Tongue (tissue), 2 donors: ENCODE results near the gene RASA2. TPM values are rescaled to one million over a fixed set of nuclear protein-coding genes. Genes with fewer than 3 reads are reported as not detected.
"Not testable (repeated sequence)": the region's sequence is repeated elsewhere in the genome, so short reads cannot be mapped to it uniquely, and the experiment has no call there.

Experiments used
- DNase-seq: peaks from one replicate; pipeline ENCODE4 v3.0.0-alpha.2; 2015
- total RNA-seq: library from RNA; depleted of rRNA; stranded (reverse); fragments of >200 nt; gene quantifications from one replicate; pipeline ENCODE4 v1.2.3, GENCODE V29; 2014

RASA2 gene
- total RNA-seq, 1 donor from 2014 or later, result 15.5 TPM

DNA sequence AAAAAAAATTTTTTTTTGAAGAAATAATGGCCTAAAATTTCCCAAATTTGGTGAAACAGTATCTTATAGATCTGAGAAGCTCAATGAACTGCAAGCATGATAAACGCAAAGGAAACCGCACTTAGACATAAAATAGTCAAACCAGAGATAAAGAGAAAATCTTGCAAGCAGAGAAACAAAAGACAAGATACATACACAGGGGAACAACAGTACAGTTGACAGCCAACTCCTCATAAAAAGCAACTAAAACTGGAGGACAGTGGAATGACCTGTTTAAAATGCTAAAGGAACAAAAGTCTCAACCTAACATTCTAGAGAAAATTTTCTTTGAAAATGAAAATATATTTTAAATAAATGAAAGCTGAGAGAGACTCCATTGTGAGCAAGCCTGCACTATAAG is 107.5 kb downstream of the RASA2 start:
- DNase-seq, result no peak

DNA sequence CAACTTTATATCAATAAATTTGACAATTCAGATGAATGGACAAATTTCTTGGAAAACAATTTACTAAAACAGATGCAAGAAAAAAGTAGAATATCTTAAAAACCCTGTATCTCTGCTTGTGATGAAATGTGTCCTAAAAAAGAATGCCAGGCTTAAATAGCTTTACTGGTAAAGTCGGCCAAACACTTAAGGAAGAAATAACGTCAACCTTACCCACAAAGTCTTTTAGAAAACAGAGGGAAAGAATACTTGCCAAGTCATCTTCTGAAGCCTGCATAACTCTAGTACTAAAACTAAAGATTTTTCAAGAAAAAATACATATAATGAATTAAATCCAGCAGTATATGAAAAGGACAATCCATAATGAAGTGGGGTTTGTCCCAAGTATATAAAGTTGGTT is 111.1 kb downstream of the RASA2 start:
- DNase-seq, result no peak

DNA sequence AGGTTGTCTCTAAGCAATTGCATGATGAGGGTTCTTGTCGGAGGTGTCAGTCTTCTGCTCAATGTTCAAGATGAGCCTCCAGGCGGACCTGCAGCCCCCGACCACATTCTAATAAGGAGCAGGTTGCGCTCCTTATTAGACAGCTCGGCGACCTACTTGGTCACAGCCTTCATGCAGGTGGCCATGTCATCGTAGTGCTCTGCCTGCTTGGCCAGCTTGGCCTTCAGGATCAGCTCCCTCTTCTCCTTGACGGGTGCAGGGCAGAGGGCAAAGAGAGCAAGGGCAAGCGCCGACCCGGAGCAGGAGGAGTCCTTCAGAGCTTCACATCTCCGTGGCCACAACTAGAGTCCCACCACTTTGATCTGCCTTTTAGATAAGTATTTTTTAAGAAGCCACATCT is 113.5 kb downstream of the RASA2 start:
- no peak for DNase-seq

DNA sequence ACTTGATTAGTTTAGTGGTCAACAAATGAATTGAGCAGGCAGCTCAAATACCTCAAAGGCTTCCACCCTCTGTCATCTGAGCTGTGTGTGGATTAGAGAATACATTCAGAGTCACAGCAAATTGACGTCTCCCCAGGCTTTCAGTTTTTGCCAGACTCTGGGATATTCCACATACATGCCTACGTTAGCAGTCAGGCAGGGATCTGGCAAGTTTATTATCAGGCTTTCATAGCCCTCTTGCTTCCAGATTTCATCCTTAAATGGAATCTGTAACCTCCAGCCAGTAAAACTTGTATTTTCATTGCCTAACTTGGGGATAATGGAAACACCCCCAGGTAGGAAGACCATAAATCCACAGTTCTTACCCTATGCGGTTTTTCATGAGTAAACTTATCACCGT is 115.9 kb downstream of the RASA2 start:
- no peak for DNase-seq

DNA sequence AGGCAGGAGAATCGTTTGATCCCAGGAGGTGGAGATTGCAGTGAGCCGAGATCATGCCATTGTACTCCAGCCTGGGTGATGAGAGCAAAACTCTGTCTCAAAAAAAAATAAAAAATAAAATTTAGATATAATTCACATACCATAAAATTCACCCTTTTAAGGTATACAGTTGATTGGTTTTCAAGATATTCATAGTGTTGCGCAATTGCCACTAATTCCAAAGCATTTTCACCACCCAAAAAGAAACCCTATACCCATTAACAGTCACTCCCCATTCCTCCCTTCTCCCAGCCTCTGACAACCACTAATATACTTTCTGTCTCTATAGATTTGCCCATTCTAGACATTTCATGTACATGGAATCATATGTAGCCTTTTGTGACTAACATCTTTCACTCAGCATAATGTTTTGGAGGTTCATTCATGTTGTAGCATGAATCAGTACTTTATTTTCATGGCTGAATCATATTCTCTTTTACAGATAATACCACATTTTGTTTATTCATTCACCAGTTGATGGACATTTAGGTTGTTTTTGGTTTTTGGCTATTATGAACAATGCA is 116.7 kb downstream of the RASA2 start:
- no peak for DNase-seq

DNA sequence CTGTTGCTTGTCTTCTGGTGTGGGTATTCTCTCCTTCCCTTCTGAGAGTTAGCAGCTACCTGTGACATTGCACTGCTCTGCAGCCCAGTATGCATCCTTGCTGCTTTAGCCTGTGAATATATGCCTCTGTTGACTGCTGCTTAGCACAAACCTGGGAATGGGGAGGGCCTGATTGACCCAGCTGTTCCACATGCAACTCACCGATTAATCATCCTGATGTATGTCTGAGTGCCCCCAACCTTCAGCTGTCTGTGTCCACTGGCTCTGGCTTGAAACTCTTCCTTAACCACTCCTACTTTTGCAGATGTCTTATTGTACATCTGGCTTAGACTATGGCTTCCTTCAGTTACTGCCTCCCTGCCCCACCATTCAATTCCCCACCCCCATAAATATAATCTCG is 119.1 kb downstream of the RASA2 start:
- DNase-seq, result no peak

DNA sequence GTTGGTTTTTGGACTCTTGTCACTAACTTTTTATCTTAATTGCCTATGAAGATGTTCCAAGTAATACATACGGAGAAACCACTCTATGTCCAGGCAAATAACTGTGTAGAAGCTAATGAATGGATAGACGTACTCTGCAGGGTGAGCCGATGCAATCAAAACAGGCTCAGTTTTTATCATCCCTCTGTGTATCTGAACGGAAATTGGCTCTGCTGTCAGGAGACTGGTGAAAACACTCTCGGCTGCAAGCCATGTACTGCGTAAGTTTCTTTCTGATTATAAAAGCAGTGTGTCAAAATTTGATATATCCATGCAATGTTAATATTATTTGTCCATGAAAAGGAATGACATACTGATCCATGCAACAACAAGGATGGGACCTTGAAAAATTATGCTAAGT is 121.6 kb downstream of the RASA2 start:
- DNase-seq, result no peak

DNA sequence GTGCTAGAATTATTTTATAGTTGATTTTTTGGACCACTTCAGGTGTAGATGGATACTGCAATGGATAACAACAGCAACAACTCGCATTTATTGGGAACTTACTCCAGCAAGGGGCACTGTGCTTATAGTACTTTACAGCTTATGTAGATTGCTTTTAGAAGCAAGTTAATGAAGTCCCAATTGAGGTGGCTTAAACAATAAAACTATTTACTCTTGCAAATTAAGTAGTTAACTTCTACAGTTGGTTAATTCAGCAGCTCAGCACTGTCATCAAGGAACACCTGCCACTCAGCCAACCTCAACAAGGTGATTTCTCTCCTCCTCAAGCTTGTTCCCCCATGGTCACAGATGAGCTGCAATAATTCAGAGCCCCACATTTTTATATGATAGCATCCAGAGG is 124.1 kb downstream of the RASA2 start:
- no peak for DNase-seq

DNA sequence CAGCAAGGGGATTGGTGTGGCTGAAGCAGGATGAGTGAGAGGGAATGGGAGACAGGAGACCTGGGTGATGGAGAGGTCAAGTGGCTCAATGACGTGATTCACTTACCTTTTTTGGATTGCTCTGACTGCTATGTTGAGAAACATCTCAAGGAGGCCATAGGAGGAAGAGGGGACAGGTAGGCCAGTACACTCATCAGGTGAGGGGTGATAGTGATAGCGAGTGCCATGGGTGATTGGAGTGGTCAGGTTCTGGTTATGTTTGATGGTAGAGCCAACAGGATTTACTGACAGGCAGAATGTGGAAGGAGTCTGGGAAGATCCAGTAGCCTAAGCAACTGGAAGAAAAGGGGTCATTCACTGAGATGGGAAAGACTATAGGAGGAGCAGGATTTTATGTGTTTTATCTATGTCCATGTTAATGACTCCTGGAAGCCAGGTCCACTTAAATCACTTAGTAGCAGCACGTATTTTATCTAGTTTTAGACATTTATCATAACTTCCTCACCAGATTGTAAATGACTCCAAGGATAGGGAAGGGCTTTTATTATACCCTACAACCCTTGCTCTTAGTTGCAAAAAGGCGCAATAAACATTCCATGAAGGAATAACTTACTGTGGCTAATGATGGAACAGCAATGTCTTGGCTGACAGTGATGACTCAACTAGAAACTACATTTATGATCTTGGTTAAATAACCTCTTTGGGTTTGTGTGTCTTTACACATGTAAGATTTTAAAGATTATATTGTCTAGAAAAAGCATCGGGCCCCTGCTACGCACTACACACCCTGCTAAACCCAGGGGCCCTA is 131.5 kb downstream of the RASA2 start:
- no peak for DNase-seq

DNA sequence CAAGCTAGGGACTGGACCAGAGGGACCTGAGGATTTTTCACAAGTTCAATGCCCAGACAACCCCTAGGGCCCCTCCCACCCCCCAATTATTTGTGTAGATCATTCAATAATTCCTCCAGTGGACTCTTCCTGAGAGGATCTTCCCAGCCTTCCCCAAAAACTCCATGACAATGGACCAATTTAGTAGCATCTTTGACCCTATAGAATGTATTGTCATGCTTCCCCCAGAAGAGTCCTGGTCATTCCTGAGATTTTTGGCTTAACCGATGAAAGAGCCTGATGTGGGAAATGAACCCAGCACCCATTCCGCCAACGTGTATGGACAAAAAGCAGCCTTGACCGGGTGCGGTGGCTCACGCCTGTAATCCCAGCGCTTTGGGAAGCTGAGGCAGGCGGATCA is 132.1 kb downstream of the RASA2 start:
- DNase-seq, result no peak

DNA sequence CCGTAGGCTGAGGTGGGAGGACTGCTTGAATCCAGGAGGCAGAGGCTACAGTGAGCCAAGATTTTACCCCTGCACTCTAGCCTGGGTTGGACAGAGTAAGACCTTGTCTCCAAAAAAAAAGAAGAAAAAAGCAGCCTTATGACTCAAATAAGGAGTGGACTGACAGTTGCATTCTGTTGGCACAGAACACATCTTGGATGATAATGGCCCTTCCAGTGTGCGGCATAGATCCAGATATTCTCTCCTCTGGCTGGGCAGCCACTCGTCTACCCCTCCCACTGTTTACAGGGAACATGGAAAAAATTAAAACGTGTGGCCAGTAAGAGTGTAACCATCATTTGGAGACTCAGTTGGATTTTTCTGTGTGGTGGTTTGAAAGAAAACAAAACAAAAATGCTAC is 132.6 kb downstream of the RASA2 start:
- no peak for DNase-seq

DNA sequence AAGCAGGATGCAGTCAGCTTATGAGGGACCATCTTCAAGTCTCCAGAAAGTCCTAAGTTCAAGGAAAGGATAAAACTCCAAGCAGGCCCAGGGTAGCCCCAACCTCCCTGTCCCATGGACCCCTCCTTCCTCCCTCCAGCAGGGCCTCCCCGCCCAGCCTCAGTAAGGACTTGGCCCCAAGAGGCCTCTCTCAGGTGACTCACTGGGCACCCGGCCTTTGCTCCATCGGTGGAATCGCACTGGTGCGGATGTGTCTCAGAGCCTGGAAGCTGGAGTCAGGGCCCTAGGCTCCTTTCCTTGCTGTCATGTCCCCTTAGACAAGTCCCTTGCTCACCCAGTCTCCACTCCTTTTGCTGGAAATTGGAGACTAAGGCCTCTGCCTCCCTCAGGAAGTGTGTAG is 136.9 kb downstream of the RASA2 start:
- DNase-seq, result no peak

DNA sequence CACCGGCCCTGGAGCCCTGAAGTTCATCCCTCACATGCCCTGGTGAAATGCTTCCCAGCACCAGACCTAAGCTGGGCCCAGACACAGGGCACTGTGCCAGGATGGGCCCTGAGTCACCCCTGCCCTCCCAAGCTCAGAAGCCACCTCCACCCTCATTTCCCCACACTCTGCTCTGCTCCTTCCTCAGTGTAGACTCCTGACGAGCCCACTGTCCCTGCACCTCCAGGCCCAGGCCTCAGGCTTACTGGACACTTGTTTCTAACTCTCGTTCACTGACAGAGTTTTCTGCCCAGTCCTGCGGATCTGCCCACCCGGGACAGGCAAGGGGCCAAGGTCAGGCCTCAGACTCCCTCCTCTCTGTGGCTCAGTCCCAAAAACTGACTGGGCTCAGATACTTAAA is 138.7 kb downstream of the RASA2 start:
- no peak for DNase-seq

DNA sequence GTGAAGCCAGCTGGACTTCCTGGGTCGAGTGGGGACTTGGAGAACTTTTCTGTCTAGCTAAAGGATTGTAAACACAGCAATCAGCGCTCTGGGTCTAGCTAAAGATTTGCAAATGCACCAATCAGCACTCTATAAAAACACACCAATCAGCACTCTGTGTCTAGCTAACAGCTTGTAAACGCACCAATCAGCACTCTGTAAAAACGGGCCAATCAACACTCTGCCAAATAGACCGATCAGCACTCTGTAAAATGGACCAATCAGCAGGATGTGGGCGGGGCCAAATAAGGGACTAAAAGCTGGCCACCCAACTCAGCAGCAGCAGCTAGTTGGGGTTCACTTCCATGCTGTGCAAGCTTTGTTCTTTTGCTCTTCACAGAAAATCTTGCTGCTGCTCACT is 141.5 kb downstream of the RASA2 start:
- not testable (repeated sequence) for DNase-seq

DNA sequence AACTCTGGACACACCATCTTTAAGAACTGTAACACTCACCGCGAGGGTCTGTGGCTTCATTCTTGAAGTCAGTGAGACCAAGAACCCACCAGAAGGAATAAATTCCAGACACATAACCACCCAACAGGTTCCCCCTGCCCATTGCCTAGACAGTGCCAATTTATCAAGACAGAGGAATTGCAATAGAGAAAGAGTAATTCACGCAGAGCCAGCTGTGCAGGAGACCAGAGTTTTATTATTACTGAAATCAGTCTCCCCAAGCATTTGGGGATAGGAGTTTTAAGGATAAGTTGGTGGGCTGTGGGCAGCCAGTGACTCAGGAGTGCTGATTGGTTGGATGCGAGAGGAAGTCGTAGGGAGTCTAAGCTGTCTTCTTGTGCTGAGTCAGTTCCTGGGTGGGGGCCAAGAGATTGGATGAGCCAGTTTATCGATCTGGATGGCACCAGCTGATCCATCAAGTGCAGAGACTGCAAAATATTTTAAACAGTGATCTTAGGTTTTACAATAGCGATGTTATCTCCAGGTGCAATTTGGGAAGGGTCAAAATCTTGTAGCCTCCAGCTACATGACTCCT is 142.1 kb downstream of the RASA2 start:
- DNase-seq, result not testable (repeated sequence)

DNA sequence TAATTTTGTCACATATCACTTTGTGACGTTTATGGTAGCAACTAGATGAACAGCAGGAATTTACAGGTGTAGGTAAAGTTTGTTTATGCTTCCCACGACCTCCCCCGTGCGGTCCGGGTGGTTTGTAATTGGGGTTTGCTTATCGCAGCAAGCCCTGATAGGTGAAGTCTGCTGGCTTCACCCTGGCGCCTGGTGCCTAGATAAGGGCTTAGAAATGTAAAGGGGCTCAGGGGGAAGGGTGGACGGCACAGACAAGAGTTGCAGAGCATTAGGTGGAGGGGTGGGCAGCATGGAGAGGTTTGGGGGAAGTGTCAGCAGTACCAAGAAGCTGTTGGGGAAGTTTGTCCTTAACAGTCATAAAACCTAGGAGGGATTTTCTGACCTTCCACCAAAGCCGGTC is 143.1 kb downstream of the RASA2 start:
- no peak for DNase-seq

DNA sequence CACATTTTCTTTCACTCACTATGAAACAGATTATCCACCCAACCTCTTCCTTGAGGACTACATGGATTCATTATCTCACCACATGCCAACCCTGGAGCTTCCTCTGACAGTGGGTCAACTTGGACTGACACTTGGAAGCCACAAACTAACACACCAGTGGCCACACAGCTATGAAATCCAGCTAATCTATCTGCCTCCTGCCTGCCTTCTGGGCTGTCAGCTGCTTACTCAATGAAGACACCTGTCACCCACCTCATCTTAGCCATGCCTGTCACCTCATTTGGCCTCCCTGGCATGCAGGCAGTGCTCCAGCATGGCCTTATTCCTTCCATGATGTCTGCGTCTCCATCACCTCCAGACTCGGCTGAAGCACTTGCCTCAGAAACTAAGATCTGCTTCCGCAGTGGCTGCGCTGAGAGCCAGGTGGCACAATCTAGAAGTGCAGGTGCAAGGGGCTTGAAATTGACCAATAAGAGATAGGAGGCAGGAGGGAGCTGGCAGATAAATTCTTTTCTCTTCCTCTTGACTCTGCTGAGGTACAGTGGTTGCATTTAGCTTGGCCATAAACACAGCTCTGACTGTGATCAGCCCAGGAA is 146.1 kb downstream of the RASA2 start:
- no peak for DNase-seq

DNA sequence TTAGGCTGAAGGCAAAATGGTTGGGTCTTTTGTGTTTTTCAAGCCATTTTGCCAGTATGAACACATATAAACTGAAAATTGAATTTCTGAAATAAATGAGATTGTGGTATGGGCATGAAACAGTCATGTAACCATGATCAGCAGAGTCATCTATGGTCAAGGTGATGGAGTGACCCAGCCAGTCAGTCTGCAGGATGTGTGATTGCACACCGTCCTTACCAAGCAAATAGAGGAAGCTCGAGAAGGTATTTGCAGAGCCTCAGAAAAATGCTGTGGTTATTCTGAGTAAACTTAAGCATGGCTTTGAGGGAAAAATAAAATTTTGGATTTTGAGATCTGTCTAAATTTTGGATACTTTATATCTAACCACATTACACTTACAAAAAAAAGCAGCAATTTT is 155.4 kb downstream of the RASA2 start:
- no peak for DNase-seq

DNA sequence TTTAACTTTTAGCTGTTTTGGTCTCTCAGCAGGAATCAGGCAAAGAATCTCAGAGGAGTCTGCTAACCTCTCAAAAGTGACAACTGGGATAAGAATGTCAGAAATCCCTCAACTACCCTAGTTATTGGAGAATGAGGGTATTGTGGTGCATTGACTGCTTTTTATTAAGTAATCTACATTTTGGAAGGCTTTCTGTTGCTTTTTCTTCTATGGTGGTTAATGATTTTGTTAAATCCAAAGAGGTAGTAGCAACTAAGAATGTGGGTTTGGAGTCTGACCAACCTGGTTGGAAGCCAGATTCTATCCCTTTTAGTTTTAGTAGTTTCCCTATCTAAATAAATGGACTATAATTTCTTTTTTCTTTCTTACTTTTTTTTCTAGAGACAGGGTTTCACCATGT is 156.6 kb downstream of the RASA2 start:
- DNase-seq, result no peak

DNA sequence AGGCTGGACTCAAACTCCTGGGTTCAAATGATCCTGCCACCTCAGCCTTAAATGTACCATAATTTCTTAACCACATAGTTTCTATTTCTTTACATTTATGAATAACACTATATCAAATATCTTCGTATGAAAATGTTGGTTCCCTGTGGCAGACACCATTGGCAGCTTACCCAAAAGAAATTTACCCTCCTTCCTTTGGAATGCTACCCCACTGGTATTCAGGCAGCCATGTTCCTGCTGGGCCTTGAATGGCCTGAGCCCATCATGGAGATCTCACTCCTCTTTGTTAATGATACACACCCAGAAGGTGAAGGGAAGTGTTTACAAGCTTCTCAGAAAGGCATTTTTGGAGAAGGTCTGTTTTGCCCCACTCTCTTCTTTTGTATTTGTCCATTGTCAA is 157.0 kb downstream of the RASA2 start:
- no peak for DNase-seq

DNA sequence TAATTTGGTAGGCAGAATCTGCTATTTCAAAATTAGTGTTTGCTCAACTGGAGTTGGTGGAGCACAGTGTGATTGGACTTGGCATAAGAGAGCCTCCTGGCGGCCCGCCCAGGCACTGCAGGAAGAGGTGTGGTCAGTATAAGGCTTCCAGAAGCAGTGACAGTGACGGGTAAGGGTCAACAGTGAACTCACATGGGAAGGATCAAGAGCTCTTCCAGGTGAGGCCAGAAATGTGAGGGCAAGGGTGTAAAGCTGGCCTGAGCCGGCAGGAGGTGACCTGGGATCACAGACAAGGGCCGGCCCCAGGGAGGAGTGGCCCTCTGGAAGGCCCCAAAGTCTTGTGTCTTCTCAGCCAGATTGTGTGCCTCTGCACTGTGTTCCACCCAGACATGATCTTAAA is 158.1 kb downstream of the RASA2 start:
- DNase-seq, result peak; percentile 37

DNA sequence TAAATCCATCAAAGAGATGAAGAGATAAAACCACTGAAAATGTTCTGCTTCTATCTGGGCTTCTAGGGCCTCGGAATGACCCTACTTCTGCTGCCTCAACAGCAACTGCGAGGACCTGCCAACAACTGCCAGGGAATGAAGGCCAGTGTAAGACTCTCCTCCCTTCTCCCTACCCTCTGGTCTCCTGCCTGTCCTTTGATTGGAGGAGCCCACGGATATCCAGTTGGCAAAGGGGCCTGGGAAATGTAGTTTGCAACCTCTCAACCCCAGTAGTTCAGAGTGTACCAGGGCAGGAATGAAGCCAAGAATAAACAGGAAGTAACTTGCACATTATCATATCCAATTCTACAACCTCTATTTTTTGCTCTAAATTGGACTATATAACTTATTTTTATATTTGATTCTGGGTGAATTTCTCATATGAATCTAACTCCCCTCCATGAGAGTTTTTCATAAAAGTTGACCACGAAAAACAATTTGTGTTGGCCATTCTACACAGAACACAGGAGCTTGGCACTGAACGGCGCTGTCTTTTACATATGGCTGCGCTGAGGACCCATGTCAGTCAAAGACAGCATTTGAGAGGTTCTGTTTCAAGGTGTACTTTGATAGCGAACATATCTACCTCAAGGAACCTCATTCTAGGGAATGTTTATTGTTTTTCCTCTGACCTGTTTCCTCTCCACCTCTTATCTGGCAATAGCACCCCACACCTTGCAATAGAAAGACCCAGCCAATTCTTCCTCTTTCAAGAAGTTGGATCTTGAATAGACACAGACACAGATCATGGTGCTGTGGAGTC is 160.1 kb downstream of the RASA2 start:
- DNase-seq, result peak; percentile 55

DNA sequence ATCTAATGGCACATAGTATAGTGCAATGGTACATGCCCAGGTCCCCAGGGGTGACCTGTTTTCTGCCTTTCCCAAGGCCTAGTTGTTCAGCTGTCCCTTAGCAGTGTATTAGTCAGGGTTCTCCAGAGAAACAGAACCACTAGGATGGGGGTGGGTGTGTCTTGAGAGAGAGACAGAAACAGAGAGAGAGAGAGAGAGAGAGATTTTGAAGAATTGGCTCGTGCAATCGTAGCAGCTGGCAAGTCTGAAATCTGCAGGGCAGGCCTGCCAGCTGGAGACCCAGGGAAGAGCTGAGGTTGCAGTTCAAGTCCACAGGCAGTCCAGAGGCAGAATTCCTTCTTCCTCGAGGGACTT is 160.7 kb downstream of the RASA2 start:
- peak; percentile 15 for DNase-seq
